Muscle of leg (tissue), 11 donors: ENCODE data around the gene RHBDF1. TPM values are rescaled to one million over a fixed set of nuclear protein-coding genes. Genes with fewer than 3 reads are reported as not detected.
"Not testable (repeated sequence)": the region's sequence is repeated elsewhere in the genome, so short reads cannot be mapped to it uniquely, and the experiment has no call there.

ENCODE experiments used
- DNase-seq: peaks from one replicate; pipeline ENCODE4 v3.0.0; 2013
- H3K27ac ChIP-seq: one replicate; pipeline ENCODE4 v1.5.1; 2013; ENCODE audit warnings: mild to moderate bottlenecking, low read length, control low read depth
- H3K27me3 ChIP-seq: one replicate; pipeline ENCODE4 v1.6.1; 2013; ENCODE audit warnings: low read length; ENCODE audit not compliant: control insufficient read depth, insufficient read depth
- H3K36me3 ChIP-seq: one replicate; pipeline ENCODE4 v1.6.1; 2013; ENCODE audit warnings: low read length; ENCODE audit not compliant: control insufficient read depth, insufficient read depth
- H3K4me1 ChIP-seq: one replicate; pipeline ENCODE4 v1.6.1; 2013; ENCODE audit warnings: low read length; ENCODE audit not compliant: control insufficient read depth, insufficient read depth
- H3K4me3 ChIP-seq: one replicate; pipeline ENCODE4 v1.5.1; 2013; ENCODE audit warnings: low read length, control low read depth
- H3K9me3 ChIP-seq: replicated peaks from 2 replicates; pipeline ENCODE4 v1.6.1; 2013; ENCODE audit warnings: low read depth, low read length; ENCODE audit not compliant: control insufficient read depth
- WGBS: methylation state at CpG from one replicate; pipeline ENCODE4 v1.1.5; 2013; ENCODE audit warnings: missing lambda C conversion rate; ENCODE audit not compliant: insufficient coverage; 5-methylcytosine and 5-hydroxymethylcytosine counted together
- polyA plus RNA-seq, 8 donors: library from polyadenylated mRNA; unstranded; fragments of 120-200 nt; gene quantifications; one replicate each; pipeline versions ENCODE4 v1.2.1 to v1.2.3, GENCODE V29; 2013; ENCODE audit warnings: inconsistent platforms in 1 of 8, low replicate concordance in 1 of 8; ENCODE audit not compliant: insufficient read length in 8 of 8, insufficient read depth in 1 of 8
- total RNA-seq: library from RNA; stranded (reverse); fragments of 120-200 nt; gene quantifications from one replicate; pipeline ENCODE4 v1.2.4, GENCODE V29; 2013

The RHBDF1 gene
- total and polyA plus RNA-seq, 9 donors = 20.6 to 53.3 (median 46.2) TPM

- H3K4me1 ChIP-seq = peaks cover 13% of the 10 kb centered on the region
- no peaks in the 10 kb centered on the region for H3K9me3 ChIP-seq
- no peak overlapping the region for H3K4me3 ChIP-seq
- WGBS = 82% methylated on average over 26 of the region's 29 CpGs
- no peak for DNase-seq
- H3K27me3 ChIP-seq = no peaks in the 10 kb centered on the region
- no peak overlapping the region for H3K27ac ChIP-seq
- peaks cover 85% of the 10 kb centered on the region for H3K36me3 ChIP-seq
Observed at GRCh38 chr16:58491-59439, 13.7 kb downstream of the RHBDF1 start.

DNA sequence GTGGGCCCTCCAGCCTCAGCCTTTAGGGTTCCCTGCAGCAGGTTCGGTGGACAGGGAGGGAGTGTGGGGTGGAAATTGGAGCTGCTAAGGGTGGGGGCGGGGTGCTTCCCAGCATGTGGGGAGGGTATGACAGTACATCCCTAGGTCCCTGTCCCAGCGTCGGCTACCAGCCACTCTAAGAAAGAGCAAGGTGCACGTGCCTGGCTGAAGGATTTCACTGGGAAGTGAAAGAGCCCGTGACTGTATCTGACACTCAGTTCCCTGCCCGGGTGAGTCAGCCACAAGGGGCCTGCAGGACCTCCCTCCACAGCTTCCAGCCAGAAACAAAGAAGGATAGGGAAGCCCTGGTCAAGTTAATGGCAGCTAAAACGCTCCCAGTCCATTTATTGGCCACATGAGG lies 14.7 kb downstream of the RHBDF1 start:
- H3K4me1 ChIP-seq = peaks cover 8% of the 10 kb centered on the region
- 35% methylated on average over 5 of the region's 8 CpGs for WGBS
- DNase-seq = no peak
- peaks cover 75% of the 10 kb centered on the region for H3K36me3 ChIP-seq
- no peak overlapping the region for H3K4me3 ChIP-seq
- H3K9me3 ChIP-seq = no peaks in the 10 kb centered on the region
- no peak overlapping the region for H3K27ac ChIP-seq
- no peaks in the 10 kb centered on the region for H3K27me3 ChIP-seq

- WGBS = 79% methylated on average over 12 of the region's 17 CpGs
- Histone ChIP-seq H3K4me3 (no peak overlapping the region), H3K27ac (no peak overlapping the region), H3K27me3 (no peaks in the 10 kb centered on the region), H3K9me3 (no peaks in the 10 kb centered on the region), H3K4me1 (peaks cover 8% of the 10 kb centered on the region), H3K36me3 (peaks cover 63% of the 10 kb centered on the region)
- DNase-seq = no peak
Observed at GRCh38 chr16:56231-56927, 16.1 kb downstream of the RHBDF1 start.

DNA sequence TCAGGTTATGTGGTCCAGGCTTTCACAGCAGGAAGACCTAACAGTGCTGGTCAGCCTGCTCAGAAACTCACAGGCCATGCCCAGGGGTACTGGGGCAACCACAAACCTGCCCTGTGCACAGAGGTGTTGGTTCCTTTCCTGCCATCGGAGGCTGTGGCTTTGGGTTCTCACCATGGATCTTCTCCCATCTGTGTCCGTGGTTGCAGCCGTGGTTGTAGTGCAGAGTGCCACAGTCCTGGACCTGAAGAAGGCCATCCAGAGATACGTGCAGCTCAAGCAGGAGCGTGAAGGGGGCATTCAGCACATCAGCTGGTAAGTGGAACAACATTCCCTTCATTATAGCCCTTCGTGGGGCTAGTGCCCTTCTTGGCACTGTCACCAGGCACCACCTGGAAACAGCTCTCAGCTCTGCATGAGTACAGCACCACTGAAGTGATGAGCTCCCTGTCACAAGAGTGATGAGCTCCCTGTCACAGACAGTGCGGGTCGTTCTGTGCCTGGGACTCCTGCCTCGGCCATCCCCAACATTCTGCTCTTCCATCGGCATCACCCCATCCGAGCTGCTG lies 16.8 kb downstream of the RHBDF1 start:
- no peak for DNase-seq
- H3K27me3 ChIP-seq = no peaks in the 10 kb centered on the region
- no peaks in the 10 kb centered on the region for H3K9me3 ChIP-seq
- H3K27ac ChIP-seq = no peak overlapping the region
- H3K36me3 ChIP-seq = peaks cover 64% of the 10 kb centered on the region
- 93% methylated on average over 10 of the region's 11 CpGs for WGBS
- no peak overlapping the region for H3K4me3 ChIP-seq
- H3K4me1 ChIP-seq = peaks cover 8% of the 10 kb centered on the region

- H3K27ac ChIP-seq = no peak overlapping the region
- H3K9me3 ChIP-seq = no peaks in the 10 kb centered on the region
- H3K4me1 ChIP-seq = peaks cover 8% of the 10 kb centered on the region
- H3K36me3 ChIP-seq = peaks cover 51% of the 10 kb centered on the region
- H3K27me3 ChIP-seq = no peaks in the 10 kb centered on the region
- H3K4me3 ChIP-seq = peak overlapping the region; percentile 79
- no peak for DNase-seq
- 56% methylated on average over 6 of the region's 12 CpGs for WGBS
Observed at GRCh38 chr16:54237-54581, 18.2 kb downstream of the RHBDF1 start.

DNA sequence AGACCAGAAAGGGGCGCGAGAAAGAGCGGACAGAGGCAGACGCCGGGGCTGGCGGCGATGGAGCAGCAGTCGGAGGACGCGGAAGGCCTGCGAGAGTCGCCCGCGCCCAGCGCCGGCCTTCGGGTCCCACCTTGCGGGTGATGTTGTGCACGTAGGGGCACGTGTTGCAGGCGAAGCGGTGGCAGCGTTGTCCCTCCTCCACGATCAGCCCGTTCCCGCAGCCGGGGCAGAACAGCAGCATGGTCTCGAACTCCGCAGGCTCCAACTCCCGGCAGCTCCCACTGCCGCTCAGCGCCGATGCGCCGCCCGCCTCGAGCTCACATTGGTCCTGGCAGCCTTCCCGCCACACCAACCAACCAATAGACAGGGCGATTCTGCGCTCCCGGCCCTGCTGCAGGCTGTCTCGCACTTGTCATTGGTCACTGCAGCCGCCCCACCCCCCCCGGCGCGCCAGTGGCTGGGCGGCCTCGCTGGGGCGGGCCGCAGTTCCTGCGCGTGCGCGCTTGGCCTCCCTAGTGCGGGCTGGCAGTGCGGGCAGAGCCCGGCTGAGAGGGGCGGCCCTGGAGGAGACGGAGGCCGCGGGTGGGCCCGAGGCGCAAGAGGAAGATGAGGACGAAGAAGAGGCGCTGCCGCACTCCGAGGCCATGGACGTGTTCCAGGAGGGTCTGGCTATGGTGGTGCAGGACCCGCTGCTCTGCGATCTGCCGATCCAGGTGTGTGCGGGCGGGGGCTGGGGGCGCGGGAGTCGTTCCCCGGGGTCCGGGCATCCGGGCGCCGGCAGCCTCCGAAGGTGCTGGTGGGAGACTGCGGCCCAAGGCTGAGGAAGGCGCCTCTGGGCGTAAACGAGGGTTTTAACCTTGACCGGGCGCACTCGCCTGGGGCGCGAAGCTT lies 18.8 kb downstream of the RHBDF1 start, which contains the start of the genes POLR3K and SNRNP25:
Gene POLR3K, minus strand, starts transcription at position 263 of the 891 bp plus-strand sequence. Its CDS starts 22 bp downstream, at position 241.
Gene SNRNP25, plus strand, starts transcription at position 483 of the 891 bp plus-strand sequence. Its CDS starts 189 bp downstream, at position 672.
- DNase-seq = peak; percentile 99
- H3K27ac ChIP-seq = peak within 1 kb of the TSS; percentile 4
- peaks cover 8% of the 10 kb centered on the region for H3K4me1 ChIP-seq
- no peaks in the 10 kb centered on the region for H3K27me3 ChIP-seq
- peaks cover 45% of the 10 kb centered on the region for H3K36me3 ChIP-seq
- H3K9me3 ChIP-seq = no peaks in the 10 kb centered on the region
- 2% methylated on average over 86 of the region's 91 CpGs for WGBS
- peak within 1 kb of the TSS; percentile 79 for H3K4me3 ChIP-seq

DNA sequence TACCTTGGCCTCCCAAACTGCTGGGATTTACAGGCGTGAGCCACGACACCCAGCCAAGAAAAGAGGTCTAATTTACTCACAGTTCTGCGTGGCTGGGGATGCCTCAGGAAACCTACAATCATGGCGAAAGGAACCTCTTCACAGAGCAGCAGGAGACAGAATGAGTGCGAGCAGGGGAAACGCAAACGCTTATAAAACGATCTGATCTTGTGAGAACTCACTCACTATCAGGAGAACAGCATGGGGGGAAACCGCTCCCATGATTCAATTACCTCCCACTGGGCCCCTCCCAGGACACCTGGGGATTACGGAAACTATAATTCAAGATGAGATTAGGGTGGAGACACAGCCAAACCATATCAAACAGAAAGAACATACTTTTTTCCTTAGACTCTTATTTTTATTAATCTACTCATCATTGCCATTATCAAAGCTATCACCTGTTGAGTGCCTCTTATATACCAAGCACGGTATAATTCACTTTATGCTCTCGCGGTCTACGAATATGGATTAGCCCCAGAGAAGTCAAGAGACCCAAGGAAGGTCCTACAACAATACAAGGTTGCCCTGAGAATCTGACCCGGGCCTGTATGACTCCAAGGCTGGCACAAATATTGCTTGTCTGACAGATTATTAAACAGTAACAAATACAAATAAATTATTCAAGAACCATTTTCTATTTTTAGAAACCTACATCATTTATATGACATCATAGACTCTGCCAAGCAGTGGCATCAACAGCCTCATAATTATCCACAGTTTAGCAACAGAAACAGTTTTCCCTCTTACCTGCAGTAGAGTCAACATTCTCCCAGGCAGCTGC lies 21.5 kb downstream of the RHBDF1 start:
- no peak for DNase-seq
- no peak overlapping the region for H3K27ac ChIP-seq
- H3K36me3 ChIP-seq = peaks cover 30% of the 10 kb centered on the region
- 96% methylated on average over 4 of the region's 15 CpGs for WGBS
- no peaks in the 10 kb centered on the region for H3K27me3 ChIP-seq
- peaks cover 8% of the 10 kb centered on the region for H3K4me1 ChIP-seq
- no peaks in the 10 kb centered on the region for H3K9me3 ChIP-seq
- no peak overlapping the region for H3K4me3 ChIP-seq

GRCh38 chr16:47234-47633 lies 25.2 kb downstream of the RHBDF1 start:
- Histone ChIP-seq H3K4me3 (no peak overlapping the region), H3K4me1 (no peaks in the 10 kb centered on the region), H3K9me3 (no peaks in the 10 kb centered on the region), H3K27me3 (no peaks in the 10 kb centered on the region), H3K27ac (no peak overlapping the region), H3K36me3 (peaks cover 30% of the 10 kb centered on the region)
- WGBS = 92% methylated on average over 7 of the region's 7 CpGs
- DNase-seq = no peak

- not testable (repeated sequence) for H3K4me1 ChIP-seq, H3K9me3 ChIP-seq, H3K27me3 ChIP-seq, H3K27ac ChIP-seq, DNase-seq, H3K4me3 ChIP-seq
- H3K36me3 ChIP-seq = peaks cover 30% of the 10 kb centered on the region
- WGBS = no CpG with 5 or more reads among the region's 7 CpGs
Observed at GRCh38 chr16:46510-46909, 25.9 kb downstream of the RHBDF1 start.
